ENCODE results near the gene DNA2. TPM values are rescaled to one million over a fixed set of nuclear protein-coding genes. Genes with fewer than 3 reads are reported as not detected.

Gene DNA2
- total and polyA plus RNA-seq, 2 of the 4 experiments (the other 2 are of a cell fraction) = 3.9 to 5.6 TPM

DNA sequence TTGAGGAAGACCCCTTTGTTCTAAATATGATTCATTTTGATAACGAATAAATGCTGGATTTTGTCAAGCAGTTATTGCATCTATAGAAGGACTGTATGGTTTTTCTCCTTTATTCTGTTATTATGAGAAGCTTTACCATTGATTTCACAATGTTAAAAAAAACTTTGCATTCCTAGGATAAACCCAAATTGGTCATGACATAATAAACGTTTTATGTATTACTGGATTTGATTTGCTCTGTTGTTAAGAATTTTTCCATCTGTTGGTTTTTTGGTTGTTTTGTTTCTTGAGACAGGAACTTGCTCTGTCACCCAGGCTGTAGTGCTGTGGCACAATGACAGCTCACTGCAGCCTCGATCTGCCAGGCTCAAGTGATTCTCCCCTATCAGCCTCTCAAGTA, 2.2 kb upstream of the DNA2 start:
- no peak overlapping the region for H2BK20ac ChIP-seq (ENCODE audit: low read depth, low read length)
- no peak overlapping the region for H3K4me2 ChIP-seq (ENCODE audit: low read depth, low read length)
- DNase-seq (no peak), ATAC-seq (ENCODE audit: low read depth) (no peak)
- POLR2A ChIA-PET (ENCODE audit: unreplicated experiment) = no interaction called here
- H3K4me1 ChIP-seq (ENCODE audit: control insufficient read depth, insufficient read depth, low read length) = 0 out of 2 replicates have a peak, but pooled peaks cover 2% of the 10 kb centered on the region
- CTCF ChIA-PET = no interaction called here
- no peak overlapping the region for H3K4me3 ChIP-seq (ENCODE audit: insufficient read depth, low read depth, low read length)
- H3K18ac ChIP-seq (ENCODE audit: low read depth, low read length) = no peak overlapping the region
- no peaks in the 10 kb centered on the region for H3K27me3 ChIP-seq (ENCODE audit: control insufficient read depth, insufficient read depth, low read length)
- no peak overlapping the region for H3K4ac ChIP-seq (ENCODE audit: low read depth, low read length)
- no peak overlapping the region for H3K27ac ChIP-seq (ENCODE audit: insufficient read depth, low read length)
- no peak overlapping the region for H3K23ac ChIP-seq (ENCODE audit: low read depth, low read length)
- no peak overlapping the region for H4K5ac ChIP-seq (ENCODE audit: low read depth, low read length)
- no peak overlapping the region for H2AK5ac ChIP-seq (ENCODE audit: low read depth, low read length)
- H4K8ac ChIP-seq (ENCODE audit: low read depth in 2 of 2, low read length in 2 of 2) = no peak overlapping the region
- no peak overlapping the region for H2AK9ac ChIP-seq (replicated peaks; ENCODE audit: low read depth, low read length, poor library complexity)
- no peaks in the 10 kb centered on the region for H4K20me1 ChIP-seq (ENCODE audit: insufficient read depth, low read length)
- no peak overlapping the region for H4K91ac ChIP-seq (ENCODE audit: insufficient read depth, low read depth, low read length)
- no peak overlapping the region for H2AFZ ChIP-seq (replicated peaks; ENCODE audit: low read length, poor library complexity)
- H3K9me3 ChIP-seq (ENCODE audit: control insufficient read depth, insufficient read depth, low read length) = no peaks in the 10 kb centered on the region
- H2BK120ac ChIP-seq (ENCODE audit: low read depth, low read length) = no peak overlapping the region
- no peak overlapping the region for H2BK15ac ChIP-seq (ENCODE audit: low read depth, low read length)
- 0 out of 2 replicates have a peak, but pooled peaks cover under 1% of the 10 kb centered on the region for H3K9me1 ChIP-seq (ENCODE audit: insufficient read depth, low read length)
- TF ChIP-seq, protein P1, sequence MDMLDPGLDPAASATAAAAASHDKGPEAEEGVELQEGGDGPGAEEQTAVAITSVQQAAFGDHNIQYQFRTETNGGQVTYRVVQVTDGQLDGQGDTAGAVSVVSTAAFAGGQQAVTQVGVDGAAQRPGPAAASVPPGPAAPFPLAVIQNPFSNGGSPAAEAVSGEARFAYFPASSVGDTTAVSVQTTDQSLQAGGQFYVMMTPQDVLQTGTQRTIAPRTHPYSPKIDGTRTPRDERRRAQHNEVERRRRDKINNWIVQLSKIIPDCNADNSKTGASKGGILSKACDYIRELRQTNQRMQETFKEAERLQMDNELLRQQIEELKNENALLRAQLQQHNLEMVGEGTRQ (IDR thresholded peaks at IDR 0.05; ENCODE audit: low read depth, low read length) = no peak
- TF ChIP-seq FOS (IDR thresholded peaks at IDR 0.05; ENCODE audit: low read depth, low read length) (no peak), POLR2A (IDR thresholded peaks at IDR 0.05; ENCODE audit: low read depth, low read length) (no peak), RFX5 (IDR thresholded peaks at IDR 0.05; ENCODE audit: low read depth, low read length) (no peak)
- no peaks in the 10 kb centered on the region for H3K36me3 ChIP-seq (ENCODE audit: control insufficient read depth, insufficient read depth, low read length)
- in situ Hi-C loops (cut with MboI; ENCODE audit: low sequenced_read_pairs) (no loop called here), intact Hi-C loops (cut with micrococcal nuclease) (no loop called here), dilution Hi-C loops (cut with HindIII; ENCODE audit: low sequenced_read_pairs, unreplicated experiment) (no loop called here)
- H3K79me1 ChIP-seq (ENCODE audit: low read depth in 1 of 2, low read length in 2 of 2) = peaks cover 9 to 25% of the 10 kb centered on the region in 2 experiments
- no peak overlapping the region for H2BK5ac ChIP-seq (ENCODE audit: low read depth, low read length, poor library complexity, severe bottlenecking)
- no CpG with 5 or more reads among the region's 3 CpGs for WGBS, 2 experiments (ENCODE audit: extremely low coverage in 2 of 2, insufficient read length in 1 of 2)
- BruUV-seq (replicated peaks) = no TSS peak
- no peak overlapping the region for H3K14ac ChIP-seq (replicated peaks; ENCODE audit: low read depth, low read length)
- no peak overlapping the region for H3K9ac ChIP-seq (ENCODE audit: low read depth, low read length)
- no peak overlapping the region for H3K56ac ChIP-seq (ENCODE audit: extremely low read depth, insufficient read depth, low read length)

Measured in IMR-90 (cell line).